GM18508 (cell line): ENCODE measurements around the gene ARMC7.

Experiments
- ATAC-seq: cut with Tn5 transposase; IDR thresholded peaks from one replicate; pipeline ENCODE4 v1.9.1; 2021; ENCODE audit warnings: moderate number of reproducible peaks; ENCODE audit not compliant: insufficient read depth, unreplicated experiment

ARMC7 gene

DNA sequence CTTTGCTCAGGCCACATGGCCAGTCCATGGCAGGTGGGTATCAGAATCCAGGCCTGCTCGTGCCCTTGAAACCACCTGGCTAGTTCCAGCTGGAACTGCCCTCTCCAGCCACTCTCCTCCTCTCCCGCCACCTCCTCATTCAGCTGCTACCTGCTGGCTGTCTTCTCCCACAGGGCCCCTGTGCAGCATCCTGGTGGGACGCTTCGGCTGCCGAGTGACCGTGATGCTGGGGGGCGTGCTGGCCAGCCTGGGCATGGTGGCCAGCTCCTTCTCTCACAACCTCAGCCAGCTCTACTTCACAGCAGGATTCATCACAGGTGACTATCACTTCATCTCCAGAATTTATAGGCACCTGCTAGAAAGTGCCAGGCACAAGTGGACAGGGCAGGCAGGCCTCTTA is 11.9 kb upstream of the ARMC7 start:
- ATAC-seq, result no peak

DNA sequence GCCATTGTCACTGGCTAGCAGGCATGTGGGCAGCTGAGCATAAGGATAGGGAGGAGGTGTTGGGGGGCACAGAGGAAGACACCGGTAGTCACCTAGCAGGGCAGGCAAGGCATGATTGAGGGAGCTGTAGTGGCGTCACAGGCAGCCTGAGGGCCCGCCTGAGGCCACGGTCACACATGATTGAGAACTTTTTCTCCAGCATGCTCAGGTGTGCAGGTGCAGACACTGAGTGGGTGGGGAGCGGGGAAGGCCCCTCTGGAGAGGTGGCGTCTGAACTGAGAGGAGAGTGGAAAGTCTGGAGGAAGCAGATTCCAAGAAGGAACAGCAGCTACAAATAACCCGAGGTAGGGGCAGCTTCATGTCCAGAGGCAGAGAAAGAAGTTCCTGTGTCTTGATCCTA is 10.9 kb upstream of the ARMC7 start:
- ATAC-seq, result no peak

DNA sequence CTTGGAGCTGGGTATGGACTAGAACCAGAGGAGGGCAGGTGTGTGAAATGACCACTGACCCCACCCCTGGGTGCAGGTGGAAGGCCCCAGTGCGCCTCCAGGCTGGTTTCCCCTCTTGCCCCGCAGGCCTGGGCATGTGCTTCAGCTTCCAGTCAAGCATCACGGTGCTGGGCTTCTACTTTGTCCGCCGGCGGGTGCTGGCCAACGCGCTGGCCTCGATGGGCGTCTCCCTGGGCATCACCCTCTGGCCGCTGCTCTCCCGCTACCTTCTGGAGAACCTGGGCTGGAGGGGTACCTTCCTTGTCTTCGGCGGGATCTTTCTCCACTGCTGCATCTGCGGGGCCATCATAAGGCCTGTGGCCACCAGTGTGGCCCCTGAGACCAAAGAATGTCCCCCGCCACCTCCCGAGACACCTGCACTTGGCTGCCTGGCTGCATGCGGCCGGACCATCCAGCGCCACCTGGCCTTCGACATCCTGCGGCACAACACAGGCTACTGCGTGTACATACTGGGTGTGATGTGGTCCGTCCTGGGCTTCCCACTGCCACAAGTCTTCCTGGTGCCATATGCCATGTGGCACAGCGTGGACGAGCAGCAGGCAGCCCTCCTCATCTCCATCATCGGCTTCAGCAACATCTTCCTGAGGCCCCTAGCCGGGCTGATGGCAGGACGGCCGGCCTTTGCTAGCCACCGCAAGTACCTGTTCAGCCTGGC is 9.7 kb upstream of the ARMC7 start:
- ATAC-seq, result no peak

DNA sequence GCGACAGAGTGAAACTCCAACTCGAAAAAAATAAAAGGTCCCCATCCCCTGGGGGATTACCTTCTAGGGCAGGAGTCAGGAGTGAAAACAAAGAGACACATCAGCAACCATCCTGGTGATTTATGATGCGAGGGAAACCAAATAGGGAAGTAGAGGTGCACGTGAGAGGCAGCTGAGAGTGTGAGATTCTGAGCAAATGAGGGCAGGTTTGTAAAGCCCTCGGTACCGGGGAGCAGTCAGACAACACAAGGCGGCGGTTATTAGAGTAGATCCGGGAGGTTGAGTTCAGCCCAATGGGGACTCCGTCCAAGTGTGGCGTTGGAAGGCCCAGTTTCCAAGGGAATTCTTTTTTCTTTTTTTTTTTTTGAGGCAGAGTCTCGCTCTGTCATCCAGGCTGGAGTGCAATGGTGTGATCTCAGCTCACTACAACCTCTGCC is 7.4 kb upstream of the ARMC7 start:
- ATAC-seq, result no peak

DNA sequence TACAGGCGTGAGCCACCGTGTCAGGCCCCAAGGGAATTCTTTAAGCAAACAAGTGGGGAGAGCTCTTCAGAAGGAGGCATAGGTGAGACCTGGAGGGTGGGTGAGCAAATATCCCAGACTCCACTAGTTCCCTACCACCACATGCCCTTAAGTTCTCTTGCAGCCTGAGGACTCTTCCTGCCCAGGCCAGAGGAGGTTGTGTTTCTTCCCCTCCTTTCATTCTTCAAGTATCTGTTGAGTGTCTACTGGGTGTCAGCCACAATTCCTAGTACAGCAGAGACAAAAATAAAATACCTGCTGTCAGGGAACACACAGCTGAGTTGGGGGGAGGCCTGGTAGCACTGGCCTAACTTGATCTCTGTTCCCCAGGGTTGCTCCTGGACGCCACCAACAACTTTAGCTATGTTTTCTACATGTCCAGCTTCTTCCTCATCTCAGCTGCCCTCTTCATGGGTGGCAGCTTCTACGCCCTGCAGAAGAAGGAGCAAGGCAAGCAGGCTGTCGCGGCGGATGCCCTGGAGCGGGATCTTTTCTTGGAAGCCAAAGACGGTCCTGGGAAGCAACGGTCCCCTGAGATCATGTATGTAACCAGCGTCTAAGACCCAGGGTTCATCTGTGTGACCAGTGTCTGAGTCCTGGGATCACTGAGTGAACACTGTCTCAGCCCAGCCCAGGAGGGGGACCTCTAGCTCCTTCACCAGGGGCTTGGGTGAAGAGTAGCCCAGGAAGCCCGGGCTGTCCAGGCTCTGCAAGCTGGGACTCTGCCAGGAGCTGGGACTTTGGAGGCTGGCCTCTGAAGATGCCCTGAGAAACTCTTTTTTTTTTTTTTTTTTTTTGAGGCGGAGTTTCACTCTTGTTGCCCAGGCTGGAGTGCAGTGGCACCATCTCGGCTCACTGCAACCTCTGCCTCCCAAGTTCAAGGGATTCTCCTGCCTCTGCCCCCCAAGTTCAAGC is 5.9 kb upstream of the ARMC7 start:
- no peak for ATAC-seq

DNA sequence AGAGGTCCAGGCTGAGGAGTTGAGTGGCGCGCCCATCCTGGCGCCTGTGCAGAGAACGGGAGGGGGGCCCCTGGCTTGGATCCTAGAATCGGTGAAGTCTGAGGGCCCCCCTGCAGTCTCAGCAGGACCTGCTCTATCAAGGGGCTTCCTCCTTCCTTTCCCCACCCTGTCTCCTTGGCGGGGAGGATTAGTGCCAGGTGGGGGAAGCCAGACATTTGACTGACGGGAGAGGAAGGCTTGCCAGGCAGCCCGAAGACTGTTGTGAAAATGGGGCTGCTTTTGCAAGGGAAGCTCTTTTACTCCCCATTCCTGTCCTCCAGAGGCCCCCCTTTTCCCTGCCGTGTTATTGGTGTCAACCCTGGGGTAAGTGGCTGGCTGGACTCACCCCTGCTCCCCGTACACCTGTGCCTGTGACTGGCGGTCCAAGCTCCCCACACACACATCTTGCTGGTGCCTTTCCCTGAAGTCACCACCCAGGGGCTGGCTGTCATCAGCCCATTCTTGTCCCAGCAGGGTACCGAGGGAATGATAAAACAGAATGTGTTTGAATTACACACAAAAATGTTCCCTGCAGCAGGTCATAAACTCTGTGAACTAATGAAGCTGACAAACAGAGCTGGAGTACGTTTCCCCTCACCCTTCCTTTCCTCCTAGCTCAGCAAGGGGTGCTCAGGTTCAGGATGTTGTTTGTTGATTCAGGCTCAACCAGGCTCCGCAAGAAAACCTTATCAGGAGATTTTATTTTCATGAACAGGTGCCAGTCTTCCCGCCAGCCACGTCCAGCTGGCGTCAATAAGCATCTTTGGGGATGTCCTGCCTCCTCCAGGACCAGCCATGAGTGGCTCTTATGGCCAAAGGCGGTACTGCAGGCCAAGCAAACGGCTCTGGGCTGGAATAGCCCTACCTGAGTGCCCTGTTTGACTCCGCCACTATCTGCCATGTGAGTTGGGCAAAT is 4.4 kb upstream of the ARMC7 start:
- no peak for ATAC-seq

DNA sequence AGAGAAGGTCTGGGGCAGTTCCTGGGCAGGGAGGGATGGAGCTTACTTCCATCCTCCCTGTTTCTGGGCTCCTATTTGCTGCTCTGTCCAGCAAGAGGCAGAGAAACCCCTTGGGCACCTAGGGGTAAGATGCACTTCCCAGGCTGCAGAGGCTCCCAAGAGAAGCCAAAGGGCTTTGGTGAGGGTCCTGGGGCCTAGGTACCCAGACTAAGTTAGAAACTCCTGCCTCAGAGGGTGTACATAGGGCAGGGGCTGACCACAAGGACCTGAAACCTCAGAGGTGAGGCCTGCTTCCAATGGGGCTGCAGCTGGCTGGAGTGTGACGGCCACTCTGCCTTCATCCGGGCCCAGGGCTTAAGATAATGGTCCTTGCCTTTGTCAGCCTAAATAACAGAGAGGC is 1.6 kb upstream of the ARMC7 start:
- ATAC-seq, result no peak

DNA sequence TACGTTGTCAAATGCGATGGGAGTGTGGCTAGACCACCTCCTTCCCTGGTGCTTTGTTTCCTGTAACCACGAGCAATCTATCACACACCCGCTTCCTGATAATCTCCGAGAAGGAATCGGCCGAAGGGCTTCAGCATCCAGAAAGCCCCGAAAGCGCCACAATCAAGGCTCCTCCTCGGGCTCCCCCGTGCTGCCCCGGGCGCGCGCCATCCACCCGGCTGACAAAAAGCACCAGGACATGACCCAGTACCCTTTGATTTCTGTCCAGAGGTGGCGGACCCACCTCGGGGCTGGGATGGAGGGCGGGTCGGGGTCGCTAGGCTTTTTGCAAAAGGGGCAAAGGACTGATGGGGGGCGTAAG is 743 bp upstream of the ARMC7 start:
- ATAC-seq, result no peak

DNA sequence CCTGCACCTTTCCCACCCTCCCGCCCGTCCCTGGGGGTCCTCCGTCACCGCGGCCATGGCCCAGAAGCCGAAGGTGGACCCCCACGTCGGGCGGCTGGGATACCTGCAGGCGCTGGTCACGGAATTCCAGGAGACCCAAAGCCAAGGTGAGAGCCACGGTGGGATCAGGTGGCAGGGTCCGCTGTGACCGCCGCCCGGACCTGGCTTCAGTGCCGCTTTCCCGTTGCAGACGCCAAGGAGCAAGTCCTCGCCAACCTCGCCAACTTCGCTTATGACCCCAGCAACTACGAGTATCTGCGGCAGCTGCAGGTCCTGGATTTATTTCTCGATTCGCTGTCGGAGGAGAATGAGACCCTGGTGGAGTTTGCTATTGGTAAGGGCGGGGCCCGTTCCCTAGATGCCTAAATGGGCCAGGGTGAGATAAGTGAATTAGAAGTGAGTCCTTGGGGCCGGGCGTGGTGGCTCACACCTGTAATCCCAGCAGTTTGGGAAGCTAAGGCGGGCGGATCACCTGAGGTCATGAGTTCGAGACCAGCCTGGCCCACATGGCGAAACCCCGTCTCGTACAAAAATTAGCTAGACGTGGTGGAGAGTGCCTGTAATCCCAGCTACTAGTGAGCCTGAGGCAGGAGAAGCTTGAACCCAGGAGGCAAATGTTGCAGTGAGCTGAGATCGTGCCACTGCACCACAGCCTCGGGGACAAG is 617 bp downstream of the ARMC7 start:
- no peak for ATAC-seq

DNA sequence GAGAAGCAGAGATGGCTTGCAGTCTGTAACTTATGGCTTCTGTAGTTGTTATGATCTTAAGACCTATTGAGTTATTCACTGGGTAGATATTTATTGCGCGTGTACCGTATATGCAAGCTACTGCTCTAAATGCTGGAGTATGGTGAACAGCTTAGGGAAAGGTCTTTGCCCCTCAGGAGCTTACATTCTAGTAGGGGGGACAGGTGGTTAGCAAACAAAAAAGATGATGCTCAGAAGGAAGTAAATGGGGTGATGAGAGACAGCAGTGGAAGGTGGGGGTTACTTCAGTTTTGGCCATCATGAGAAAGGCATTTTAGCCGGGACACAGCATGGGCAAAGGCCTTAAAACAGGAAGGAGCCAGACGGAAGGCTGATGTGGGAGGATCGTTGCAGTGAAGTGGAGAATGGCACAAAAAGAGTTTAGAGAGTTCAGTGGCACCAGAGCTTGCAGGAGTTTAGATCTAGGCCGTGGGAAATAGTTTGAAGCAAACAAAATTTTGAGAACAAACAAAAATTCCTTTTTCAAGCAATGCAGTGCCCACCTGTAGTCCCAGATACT is 2.1 kb downstream of the ARMC7 start:
- ATAC-seq, result no peak

DNA sequence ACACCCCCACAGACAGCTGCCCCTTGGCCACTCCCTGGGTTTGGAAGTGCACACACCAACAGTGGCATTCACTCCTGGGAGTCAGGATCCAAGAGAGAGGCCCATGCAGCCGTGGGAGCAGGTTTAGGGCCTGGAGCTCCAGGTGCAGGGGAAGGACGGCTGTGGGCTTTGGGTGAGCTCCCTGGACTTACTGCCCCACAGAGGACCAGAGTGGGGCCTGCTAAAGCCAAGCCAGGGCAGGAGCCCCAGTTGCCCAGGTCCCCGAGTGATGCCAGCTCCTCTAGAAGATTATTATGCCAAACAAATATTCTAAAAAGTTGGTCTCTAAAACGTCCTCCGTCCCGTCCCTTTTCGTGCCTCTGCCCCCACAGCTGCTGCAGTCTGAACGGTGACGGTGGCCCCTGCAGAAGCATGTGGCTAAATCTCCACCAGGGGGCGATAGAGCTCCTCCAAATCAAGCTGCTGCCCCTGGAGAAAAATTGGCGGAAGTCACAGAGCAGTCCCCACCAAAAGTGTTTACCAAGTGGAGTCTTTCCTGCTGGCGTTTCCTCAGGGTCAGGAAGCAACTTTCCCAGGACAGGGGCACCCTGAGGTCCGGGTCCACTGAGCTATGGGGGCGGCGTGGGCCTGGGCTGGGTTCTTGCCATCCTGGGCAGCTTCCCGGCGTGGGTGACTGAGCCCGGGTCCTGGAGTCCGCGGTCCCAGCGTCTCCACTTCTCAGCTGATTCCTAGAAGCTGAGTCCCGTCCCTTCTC is 4.2 kb downstream of the ARMC7 start:
- ATAC-seq, result no peak

DNA sequence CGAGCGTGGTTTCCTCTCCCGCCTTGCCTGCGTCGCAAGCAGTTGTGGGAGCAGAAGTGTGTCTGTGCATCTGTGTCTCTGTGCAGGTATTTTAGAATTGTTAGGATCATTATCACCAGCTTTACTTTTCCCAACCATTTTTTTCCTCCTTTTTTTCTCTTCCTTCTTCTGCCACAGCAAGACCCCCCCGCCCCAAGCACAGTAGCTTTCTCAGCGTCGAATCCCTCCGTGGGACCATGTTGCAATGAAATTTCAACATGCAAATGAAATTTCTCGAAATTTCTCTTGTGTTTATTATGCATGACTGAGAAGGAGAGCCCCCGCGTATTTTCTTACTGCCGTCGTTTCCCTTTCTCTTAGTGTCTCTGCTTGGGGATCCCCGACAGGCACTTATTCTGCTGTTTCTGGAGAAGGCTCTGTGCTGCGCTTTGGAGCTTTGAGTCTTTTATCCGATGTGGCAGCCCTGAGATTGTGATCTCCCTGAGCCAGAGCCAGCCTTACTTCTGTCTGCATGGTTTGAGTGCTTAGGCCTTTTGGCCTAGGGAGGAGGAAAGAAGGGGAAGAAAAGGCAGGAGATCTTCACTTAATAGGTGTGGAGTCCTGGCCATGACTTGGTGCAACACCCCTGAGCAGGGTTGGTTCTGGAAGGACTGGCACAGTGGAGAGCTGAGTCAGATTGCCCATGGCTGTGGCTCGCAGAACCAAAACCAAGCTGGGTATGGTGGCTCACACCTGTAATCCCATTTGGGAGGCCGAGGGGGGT is 5.0 kb downstream of the ARMC7 start:
- ATAC-seq, result no peak

DNA sequence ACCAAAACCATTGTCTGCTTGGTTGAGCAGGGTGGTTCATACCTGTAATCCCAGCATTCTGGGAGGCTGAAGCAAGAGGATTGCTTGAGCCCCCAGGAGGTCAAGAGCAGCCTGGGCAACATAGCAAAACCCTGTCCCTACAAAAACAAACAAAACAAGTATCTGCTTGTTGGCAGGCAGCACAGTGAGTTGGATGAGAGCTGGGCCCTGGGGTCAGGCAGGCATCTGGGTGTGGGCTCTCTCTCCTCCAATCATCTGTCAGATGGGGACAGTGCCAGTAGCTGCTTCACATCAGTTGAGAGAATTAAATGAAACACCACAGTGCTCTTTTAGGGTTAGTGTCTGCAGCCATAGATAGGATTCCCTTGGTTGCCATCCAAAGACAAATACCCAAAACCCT is 5.8 kb downstream of the ARMC7 start:
- ATAC-seq, result no peak

DNA sequence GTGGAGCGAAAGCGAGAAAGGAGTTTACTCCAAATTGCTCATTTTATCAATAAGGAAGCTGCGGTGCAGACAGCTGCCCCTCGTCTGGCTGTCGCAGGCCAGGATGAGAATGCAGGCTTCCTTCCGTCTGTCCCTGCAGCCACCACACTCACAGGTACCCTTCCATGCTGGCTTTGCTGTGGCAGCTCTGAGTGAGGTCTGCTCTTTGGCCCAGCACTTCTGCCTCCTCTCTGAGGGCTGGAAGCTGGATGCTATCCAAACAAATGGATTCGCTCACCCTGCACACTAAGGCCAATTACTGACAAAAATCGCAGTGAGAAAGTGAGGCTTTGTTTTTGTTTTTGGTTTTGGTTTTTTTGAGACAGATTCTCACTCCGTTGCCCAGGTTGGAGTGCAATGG is 7.0 kb downstream of the ARMC7 start:
- no peak for ATAC-seq

DNA sequence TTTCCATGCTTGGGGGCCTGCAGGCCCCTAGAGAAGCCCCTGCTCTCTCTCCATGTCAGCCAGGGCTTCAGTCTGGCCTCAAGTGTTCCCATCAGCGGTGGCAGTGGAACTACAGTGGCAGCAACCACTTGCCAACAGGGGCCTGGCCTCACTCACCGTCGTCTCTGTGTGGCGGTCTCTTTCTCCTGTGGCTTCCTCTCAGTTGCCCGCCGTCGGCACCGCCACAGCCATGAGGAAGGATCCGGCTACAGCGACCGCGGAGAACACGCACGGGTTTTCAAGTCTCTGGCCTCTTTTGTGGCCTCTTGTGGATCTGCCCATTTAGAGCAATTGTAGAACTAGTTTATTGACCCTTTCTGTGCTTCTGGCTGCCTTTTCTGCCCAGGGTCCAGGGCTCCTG is 8.5 kb downstream of the ARMC7 start:
- no peak for ATAC-seq

DNA sequence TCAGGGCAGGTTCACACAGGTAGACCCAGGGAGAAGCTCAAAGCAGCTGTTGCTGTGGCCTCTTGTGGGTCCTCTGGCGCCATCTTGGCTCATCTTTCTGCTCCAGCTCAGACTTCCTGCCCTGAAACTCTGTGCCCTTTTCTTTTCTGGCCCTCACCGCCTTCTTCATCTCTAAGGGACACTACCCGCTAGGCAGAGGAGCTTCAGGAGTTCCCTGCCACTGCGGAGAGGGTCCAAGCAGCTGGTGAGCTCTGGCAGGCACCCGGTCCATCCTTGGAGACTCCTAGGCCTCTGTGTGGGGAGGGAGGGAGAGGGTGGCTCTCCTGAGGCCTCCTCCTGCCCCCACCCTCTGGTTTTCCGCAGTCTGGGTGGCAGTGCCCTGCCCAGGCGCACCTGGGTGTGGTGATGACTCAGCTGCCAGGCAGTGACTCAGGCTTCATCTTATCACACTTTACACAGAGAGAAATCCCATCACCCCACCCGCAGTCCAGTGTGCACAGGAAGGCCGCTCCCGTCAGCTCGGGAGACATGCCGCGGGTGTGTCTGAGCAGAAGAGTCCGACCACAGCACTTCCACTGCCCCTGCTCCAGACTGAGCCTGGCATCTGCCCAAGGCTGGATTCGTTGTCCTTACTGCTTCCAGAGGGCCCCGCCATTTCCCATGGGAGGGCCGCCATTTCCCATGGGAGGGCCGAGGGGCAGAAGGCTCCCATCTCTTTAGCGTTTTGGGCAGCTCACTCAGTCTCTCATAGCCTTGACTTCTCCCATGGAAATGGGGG is 14.5 kb downstream of the ARMC7 start:
- no peak for ATAC-seq

DNA sequence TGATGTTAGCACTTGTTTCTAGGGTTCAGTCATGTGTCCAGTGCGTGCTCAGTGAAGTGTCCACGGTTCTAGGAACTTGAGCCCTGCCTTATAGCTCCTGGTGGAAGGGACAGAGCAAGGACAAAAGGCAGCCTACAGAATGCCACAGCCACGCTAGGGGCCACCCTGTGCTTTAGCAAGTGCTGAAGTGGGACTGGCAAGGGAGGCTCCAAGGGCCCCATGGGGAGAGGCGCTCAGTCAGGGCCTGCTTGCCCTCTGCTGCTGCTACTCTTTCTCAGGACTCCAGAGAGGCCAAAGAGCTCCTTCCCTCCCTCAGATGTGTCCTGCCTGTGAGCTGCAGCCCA is 15.0 kb downstream of the ARMC7 start:
- ATAC-seq, result no peak

DNA sequence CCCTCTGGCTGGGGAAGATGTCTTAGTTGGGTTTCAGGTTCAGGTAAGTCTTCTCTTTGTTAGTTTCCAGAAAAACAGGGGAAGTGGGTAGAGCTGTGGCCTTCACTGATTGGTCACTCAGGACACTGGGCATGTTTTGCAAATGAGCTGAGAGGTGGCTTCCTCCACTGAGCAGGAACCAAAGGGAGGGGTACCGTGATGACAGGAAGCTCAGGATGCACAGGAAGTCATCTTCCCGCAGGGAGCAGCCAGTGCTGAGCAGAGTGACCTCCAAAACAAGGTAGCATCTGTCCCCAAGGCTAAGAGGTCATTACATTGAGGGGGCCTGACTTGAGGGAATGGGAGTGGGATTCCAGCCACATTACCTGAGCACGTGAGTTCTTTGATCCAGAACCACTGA is 16.2 kb downstream of the ARMC7 start:
- no peak for ATAC-seq
